ENCODE results near the gene ASPA.

Gene ASPA

DNA sequence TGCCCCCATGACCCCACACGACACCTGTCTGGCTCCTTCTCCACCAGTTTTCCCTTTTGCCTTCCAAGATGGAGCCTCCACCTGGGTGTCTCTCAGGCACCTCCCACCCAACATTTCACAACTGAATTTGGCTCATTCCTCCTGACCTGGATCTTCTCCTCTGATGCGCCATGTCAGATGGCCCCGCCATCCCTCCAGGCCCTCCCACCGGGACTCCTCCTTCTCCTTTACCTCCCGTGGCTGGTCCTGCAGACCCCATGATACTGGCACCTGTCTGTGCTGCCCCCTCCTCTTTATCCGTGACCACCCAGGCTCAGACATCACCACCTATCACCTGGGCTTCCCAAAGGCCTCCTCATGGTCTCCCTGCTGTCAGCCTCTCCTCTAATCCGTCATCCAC, 77.1 kb downstream of the ASPA start:
- Histone ChIP-seq H3K27ac (no peak overlapping the region), H3K4me3 (no peak overlapping the region)
- TF ChIP-seq, protein P1, sequence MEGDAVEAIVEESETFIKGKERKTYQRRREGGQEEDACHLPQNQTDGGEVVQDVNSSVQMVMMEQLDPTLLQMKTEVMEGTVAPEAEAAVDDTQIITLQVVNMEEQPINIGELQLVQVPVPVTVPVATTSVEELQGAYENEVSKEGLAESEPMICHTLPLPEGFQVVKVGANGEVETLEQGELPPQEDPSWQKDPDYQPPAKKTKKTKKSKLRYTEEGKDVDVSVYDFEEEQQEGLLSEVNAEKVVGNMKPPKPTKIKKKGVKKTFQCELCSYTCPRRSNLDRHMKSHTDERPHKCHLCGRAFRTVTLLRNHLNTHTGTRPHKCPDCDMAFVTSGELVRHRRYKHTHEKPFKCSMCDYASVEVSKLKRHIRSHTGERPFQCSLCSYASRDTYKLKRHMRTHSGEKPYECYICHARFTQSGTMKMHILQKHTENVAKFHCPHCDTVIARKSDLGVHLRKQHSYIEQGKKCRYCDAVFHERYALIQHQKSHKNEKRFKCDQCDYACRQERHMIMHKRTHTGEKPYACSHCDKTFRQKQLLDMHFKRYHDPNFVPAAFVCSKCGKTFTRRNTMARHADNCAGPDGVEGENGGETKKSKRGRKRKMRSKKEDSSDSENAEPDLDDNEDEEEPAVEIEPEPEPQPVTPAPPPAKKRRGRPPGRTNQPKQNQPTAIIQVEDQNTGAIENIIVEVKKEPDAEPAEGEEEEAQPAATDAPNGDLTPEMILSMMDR (IDR thresholded peaks at IDR 0.05) = no peak
- no peak for DNase-seq (ENCODE audit: low spot score)

Measured in coronary artery (tissue), 2 donors.